GM10266 (cell line): ENCODE measurements around the gene ZNF154.
A peak's percentile ranks its signal among the peaks of the same experiment; 100 is the strongest.

Experiments used
- DNase-seq: peaks from one replicate; pipeline ENCODE4 v3.0.0; 2012; ENCODE audit errors: extremely low spot score
- TF ChIP-seq, protein P1 (sequence below): IDR thresholded peaks from 2 replicates; pipeline ENCODE4 v1.5.1; 2012; ENCODE audit warnings: mild to moderate bottlenecking, low read depth; ENCODE audit not compliant: control insufficient read depth, insufficient read depth; ENCODE audit errors: missing control alignments

Gene ZNF154

DNA sequence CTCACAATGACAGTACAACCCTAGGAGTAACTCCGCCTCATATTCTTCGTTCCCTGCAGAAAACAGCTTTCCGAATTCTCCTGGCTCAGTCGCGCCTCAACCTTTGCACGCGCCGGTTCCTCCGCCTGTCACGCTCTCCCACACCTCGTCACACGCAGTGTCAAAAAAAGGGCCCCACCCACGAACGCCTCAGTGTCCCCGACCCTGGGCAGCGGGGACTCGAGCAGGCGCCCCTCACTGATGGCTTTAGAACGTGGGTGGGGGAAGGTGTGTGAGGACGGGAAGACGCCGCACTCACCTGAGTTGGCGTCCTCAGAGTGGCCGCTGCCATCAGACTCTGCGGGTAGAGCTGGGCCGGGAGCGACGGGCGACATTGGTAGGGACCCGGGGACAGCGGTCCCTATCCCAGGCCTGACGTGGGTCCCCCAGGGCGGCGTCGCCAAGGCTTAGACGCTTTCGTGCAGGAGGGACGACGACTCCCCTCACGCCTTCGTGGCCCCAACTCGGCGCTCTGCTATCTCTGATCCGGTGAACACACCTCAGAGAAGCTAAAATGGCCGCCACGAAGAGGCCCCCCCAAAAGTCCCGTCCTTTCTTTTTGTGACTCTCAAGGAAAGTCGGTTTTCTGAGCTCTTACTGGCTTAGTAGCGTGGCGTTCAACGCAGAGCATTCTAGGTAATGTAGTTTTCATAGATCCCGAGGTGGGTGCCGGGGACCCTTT lies at the start of gene ZNF154:
TSS of gene ZNF154 (minus strand) at position 564 of the 721 bp plus-strand sequence. CDS start at position 331, 233 bp downstream.
- TF ChIP-seq, protein P1, sequence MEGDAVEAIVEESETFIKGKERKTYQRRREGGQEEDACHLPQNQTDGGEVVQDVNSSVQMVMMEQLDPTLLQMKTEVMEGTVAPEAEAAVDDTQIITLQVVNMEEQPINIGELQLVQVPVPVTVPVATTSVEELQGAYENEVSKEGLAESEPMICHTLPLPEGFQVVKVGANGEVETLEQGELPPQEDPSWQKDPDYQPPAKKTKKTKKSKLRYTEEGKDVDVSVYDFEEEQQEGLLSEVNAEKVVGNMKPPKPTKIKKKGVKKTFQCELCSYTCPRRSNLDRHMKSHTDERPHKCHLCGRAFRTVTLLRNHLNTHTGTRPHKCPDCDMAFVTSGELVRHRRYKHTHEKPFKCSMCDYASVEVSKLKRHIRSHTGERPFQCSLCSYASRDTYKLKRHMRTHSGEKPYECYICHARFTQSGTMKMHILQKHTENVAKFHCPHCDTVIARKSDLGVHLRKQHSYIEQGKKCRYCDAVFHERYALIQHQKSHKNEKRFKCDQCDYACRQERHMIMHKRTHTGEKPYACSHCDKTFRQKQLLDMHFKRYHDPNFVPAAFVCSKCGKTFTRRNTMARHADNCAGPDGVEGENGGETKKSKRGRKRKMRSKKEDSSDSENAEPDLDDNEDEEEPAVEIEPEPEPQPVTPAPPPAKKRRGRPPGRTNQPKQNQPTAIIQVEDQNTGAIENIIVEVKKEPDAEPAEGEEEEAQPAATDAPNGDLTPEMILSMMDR = no peak
- DNase-seq = peak; percentile 67

DNA sequence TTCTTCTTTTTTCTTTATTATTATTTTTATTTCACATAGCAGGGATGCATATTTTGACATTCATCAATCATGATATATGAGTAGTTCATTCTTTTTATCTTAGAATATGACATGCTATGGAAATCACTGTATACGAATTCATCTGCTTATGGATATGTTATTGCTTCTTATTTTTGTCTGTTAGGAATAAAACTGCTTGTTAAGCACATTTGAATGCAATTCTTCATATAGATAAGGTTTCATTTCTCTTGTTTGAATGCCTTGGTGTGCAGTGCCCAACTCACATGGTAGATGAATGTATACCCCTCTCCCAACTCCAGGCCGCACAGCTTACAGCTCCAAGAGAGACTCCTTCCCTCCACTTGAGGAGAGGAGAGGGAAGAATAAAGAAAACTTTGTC lies 48.9 kb upstream of the ZNF154 start:
- TF ChIP-seq, protein P1 = no peak

DNA sequence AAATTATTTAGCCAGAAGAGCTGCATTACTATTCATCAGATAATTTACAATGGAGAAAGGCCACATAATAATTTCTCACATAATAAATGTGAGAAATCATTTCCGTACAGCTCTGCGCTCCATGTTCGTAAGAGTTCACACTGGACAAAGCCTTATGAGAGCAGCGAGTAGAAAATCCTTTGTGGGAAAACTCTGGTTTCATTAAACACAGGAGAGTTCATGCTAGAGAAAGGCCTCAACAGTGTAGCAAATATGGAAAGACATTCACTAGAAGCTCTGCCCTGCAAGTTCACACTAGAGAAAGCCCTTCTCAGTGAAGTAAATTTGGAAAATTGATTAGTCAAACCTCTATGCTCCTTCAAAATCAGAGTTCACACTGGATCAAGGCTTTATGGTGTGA lies 46.0 kb upstream of the ZNF154 start:
- DNase-seq = no peak
- TF ChIP-seq, protein P1 = no peak

More for the DNA sequence above, 48.9 kb upstream of the ZNF154 start:
- DNase-seq = no peak

DNA sequence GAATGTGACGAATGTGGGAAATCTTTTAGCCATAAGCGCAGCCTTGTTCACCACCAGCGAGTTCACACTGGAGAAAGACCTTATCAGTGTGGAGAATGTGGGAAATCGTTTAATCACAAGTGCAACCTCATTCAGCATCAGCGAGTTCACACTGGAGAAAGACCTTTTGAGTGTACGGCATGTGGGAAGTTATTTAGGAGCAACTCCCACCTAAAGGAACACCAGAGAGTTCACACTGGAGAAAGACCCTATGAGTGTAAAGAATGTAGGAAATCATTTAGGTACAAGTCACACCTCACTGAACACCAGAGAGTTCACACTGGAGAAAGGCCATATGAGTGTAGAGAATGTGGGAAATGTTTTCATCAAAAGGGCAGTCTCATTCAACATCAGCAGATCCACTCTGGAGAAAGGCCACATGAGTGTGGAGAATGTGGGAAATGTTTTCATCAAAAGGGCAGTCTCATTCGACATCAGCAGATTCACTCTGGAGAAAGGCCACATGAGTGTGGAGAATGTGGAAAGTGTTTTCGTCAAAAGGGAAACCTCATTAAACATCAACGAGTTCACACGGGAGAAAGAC lies 45.2 kb upstream of the ZNF154 start:
- TF ChIP-seq, protein P1 = no peak
- DNase-seq = no peak

DNA sequence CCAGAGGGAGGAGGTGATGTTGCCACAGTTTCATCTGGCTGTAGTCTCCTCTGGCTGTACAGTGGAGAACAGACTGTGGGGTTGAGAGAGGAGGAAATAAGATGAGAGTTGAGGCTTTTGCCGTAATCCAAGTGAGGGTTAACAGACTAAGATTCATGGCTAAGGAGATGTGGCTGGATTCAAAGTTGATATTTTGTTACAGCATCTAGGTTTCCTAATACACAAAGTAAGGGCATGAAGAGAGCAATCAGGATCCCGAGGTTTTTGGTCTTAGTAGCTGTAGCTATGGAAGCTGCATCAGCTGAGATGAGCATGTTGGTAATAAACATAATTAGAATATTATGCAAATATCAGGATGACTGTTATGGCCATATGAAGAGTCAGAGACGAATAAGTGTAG lies 39.0 kb upstream of the ZNF154 start:
- TF ChIP-seq, protein P1 = no peak

DNA sequence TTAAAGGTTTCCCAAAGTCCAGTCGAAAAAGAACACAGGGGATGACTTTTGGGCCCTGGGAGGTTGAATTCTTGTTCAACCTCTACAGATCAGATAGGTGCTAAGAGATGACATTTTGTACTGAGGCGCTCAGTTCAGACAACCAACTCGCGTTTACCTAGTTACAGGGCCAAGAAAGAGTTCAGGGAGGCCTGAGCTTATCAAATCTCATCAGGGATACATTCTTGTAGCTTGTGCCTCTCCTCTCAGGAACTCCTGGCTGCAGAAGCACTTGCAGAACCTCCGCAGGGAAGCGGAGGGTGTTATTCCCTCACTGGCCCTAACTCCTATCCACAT lies 38.4 kb upstream of the ZNF154 start:
- no peak for DNase-seq
- TF ChIP-seq, protein P1 = no peak

More for the DNA sequence above, 39.0 kb upstream of the ZNF154 start:
- no peak for DNase-seq
